ENCODE data around the gene ADAMTS13.
"Not testable (repeated sequence)": the region's sequence is repeated elsewhere in the genome, so short reads cannot be mapped to it uniquely, and the experiment has no call there.

ADAMTS13 gene

DNA sequence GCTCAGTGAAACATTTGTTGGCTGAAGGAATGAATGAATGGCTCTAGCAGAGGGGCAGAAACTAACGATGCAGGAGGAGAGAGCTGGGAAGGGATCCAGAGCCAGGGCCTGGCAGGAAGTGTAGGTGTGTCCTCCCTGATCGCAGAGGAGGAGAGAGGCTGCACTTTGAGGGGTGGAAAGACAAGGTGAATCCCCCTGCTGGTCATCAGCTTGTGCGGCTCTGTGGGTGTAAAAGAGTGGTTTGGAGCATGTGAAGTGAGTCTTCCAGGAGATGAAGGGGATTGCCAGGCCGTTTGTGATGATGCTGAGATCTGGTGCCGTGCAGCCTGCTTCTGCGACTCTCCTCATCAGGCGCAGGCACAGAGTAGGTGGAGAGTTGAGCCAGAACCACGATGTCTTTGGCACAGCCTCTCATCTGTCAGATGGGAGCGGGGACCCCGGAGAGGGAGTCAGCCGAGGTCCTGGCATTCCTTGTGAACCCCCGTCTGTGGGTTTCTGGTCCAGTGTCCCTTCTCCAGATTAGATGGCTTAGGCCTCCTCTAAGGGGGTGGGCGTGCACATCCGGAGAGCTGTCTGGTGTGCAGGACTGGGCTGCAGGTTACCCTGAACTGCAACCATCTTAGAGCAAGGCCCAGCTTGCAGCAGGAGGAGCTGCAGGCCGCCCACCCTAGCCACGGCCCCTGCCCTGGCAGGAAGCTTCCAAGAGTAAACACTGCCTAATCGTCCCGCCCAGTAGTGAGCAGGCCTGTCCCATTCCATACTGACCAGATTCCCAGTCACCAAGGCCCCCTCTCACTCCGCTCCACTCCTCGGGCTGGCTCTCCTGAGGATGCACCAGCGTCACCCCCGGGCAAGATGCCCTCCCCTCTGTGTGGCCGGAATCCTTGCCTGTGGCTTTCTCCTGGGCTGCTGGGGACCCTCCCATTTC lies at the start of gene ADAMTS13:
Gene ADAMTS13, plus strand, starts transcription at position 753 of the 928 bp plus-strand sequence. Its CDS starts 77 bp downstream, at position 830.
- peak in 1 of 2 experiments; percentile 8 for DNase-seq

DNA sequence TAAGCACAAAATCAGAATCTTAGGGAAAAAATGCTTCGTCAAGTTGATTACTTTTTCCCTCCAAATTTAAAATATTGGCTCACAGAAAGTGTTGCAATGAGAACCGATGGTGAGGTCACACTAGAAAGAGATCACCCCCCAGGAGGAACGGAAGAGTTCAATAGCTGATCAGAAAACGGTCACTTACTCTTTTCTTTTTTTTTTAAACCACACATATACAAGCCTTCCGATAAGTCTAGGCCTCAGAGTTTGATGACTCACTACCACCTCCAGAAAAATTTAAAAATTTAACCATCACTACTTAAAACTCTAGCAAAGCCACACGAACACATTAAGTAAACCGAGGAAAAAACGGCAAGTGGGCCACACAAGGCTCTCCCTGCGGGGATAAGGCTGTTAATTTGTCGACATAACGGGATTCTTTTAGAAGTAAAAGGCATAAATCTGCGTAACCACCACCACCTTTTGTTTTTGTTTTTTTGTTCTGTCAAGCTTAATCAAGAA lies 47.5 kb upstream of the ADAMTS13 start:
- DNase-seq = peak in 1 of 2 experiments; percentile 39

DNA sequence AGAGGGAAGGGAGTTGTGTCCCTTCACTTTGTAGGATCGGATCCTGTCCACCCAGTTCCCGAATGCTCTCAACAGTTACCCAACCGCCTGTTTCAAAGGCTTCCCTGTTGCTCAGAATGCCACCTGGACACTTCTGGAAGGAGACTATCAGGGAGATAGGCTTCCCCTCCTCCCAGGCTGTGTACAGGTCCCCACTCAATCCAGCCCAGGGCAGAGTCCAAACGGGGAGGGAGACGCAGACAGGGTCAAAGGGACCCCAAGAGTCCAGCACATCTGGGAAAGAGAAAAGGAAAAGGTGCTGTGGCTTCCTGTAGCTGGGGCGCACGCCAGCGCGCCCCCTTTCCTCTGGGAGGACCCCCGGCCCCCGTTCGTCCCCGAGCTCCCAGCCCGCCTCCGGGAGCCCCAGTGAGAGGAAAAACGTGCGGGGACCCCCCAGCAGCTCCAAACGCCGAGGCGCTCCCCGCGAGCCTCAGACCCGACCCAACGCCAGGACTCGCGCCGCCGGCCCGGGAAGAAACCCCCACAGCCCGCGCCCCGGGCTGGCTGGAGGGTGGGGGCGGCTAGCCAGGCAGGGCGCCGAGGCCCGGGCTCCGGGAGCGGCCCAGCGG lies 46.9 kb upstream of the ADAMTS13 start:
- peak; percentile 35 to 36 for DNase-seq

DNA sequence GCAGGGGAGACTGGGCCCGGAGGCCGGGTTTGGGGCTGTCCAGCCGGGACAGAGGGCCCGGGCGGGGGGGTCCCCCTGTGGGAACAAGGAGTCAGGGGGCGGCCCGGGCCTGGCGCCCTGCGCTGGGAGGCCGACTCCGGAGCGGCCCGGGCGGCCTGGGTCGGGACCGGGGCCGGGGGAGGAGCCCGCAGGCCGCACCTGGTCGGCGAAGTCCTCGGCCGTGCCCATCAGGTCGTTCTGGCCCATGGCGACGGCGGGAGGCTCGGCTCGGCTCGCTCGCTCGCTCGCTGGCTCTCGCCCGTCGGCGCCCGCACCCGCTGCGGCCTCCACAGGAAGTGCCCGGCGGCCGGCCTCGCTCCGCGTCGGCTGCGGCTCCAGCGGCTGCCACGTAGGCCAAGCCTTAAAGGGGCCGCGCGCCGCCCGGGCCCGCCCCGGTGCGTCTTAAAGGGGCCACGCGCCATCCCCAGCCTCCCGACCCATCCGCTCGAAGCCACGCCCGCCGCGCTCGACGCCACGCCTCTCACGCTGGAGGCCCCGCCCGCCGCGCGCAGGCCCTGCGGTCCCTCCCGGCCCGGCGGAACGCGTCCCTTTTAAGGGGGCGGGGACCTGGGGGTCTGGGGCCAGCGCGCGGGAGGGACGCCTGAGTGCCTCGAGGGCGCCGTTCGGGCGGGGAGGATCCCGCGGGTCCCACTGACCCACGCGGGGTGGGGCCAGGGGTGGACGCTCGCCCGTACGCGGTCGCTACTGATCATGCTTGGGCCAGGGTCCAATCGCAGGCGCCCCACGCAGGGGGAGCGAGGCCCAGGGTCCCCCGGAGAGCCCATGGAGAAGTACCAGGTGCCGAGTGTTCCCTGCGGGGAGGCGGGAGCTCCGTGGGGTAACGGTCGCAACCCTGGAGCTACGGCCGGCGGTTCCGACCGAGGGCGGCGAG lies 46.2 kb upstream of the ADAMTS13 start, which contains the start of the genes STKLD1 and SURF4:
Gene STKLD1, plus strand, starts transcription at position 643 of the 931 bp plus-strand sequence. Its CDS starts 108 bp downstream, at position 751.
Gene SURF4, minus strand, starts transcription at position 337 of the 931 bp plus-strand sequence. Its CDS starts 91 bp downstream, at position 246.
- DNase-seq = peak; percentile 86 to 91

DNA sequence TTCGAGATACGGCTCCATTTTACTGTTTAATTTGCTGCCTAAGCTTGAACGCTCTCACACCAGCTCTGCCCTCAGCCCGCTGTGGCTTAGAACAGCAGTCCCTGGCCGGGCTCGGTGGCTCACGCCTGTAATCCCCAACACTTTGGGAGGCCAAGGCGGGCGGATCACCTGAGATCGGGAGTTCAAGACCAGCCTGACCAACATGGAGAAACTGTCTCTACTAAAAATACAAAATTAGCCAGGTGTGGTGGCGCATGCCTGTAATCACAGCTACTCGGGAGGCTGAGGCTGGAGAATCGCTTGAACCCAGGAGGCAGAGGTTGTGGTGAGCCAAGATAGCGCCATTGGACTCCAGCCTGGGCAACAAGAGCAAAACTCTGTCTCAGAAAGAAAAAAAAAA lies 44.9 kb upstream of the ADAMTS13 start:
- DNase-seq = not testable (repeated sequence)

DNA sequence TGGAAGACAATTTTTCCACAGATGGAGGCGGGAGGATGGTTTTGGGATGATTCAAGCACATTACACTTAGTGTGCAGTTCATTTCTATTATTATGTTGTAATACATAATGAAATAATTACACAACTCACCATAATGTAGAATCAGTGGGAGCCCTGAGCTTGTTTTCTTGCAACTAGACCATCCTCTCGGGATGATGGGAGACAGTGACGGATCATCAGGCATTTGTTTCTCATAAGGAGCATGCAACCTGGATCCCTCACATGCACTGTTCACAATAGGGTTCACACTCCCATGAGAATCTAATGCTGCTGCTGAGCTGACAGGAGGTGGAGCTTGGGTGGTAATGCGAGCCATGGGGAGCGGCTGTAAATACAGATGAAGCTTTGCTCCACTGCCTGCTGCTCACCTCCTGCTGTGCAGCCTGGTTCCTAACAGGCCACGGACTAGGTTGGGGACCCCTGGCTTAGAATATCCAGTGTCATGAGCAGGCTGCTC lies 44.4 kb upstream of the ADAMTS13 start:
- peak; percentile 6 to 20 for DNase-seq

DNA sequence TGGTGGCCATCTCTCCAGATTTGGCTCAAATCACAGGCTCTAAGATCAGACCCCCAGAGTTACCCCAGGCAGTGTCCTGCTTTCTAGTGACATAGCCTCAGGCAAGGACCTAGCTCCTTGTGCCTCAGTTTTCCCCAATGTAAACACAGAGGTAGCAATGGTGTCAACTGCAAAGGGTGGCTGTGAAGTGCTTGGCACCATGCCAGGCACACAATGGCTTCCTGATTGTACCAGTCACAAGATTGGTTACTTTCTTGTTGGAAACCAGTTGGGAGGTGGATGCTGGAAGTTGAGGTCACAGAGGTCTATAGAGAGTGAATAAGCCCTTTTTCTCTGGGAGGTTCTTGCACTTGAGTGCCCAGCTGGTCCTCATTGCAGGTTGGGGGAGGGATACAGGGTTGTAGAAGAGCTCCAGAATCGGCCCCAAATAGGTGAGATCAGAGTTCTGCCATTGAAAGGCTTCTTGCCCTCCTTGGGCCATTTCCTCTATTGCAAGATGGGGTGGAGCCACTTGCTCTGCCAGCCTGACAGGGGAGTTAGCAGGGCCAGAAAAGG lies 43.7 kb upstream of the ADAMTS13 start:
- no peak for DNase-seq

DNA sequence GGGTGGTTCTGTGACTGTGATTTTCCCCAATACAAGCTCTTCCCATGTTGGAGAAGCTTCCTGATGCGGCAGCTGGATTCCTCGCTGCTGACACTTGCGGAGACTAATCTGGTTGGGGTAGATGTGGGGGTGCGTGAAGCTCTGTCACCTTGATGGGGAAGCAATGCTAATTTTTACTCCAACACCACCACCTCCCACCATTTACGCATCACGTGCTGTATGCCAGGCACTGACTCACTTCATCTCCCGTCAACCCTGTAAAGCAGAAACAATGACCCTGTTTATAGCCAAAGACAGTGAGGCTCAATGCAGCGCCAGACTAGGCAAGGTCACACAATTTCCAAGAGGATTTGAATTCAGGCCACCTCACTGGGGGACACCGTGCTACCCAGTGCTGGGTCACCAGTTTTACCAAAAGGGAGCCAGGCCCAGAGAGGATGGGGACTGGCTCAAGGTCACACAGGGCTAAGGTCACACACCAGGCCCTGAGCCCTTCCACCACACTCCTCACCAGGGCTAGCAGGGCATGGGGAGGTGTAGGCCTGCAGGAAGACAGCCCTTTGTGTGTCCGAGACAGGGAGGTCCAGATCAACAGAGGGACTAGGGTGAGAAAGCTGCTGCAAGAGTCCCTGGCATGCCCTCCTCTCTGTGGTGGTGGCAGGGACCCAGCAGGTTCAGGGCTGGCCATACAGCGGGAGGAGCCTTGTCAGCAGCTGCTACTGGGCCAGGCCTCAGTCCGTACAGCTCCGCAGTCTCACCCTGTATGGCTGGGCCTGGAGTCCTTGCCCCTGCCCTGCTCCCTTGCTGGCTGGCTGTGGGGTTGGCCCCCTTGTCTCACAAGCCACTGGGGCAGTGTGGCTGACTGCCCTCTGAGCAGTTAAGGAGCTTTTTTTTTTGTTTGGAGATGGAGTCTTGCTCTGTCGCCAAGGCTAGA lies 42.7 kb upstream of the ADAMTS13 start:
- DNase-seq = no peak

DNA sequence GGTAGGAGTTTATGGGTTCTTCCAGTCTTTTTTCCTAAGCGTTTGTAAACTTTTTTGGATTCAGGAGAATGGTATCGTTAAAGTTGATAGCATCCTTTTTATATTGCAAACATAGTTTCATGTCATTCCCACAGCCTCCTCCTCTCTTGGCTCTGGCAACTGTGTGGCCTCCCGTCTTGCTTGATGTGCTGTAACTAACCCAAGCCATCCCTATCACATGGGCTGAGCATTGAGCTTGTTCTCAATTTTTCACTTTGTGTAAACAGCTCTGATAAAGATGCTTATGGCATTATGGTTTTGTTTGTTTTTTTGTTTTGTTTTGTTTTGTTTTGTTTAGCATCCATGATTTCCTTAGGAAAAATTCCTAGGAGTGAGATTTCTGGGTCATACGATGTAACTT lies 41.4 kb upstream of the ADAMTS13 start:
- no peak for DNase-seq

DNA sequence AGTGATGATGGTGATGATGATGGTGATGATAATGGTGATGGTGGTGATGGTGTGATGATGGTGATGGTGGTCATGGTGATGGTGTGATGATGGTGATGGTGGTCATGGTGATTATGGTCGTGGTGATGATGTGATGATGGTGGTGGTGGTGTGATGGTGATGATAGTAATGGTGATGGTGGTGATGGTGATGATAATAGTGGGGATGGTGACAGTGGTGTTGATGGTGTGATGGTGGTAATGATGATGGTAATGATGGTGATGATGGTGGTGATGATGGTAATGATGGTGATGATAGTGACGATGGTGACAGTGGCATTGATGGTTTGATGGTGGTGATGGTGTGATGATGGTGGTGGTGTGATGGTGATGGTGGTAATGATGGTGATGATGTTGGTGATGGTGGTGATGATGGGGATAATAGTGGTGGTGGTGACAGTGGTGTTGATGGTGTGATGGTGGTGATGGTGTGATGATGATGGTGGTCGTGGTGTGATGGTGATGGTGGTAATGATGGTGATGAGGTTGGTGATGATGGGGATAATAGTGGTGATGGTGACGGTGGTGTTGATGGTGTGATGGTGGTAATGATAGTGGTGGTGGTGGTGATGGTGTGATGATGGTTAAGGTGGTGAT lies 39.5 kb upstream of the ADAMTS13 start:
- DNase-seq = no peak

DNA sequence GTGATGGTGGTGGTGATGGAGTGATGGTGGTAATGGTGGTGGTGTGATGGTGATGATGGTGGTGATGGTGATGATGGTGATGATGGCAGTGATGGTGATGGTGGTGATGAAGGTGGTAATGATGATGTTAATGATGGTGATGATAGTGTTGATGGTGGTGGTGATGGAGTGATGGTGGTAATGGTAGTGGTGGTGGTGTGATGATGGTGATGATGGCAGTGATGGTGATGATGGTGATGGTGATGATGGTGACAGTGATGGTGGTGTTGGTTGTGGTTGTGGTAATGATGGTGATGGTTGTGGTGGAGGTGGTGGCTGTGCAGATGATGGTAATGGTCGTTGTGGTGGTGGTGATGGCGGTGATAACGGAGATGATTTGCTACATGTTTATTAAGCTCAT lies 38.7 kb upstream of the ADAMTS13 start:
- DNase-seq = no peak

DNA sequence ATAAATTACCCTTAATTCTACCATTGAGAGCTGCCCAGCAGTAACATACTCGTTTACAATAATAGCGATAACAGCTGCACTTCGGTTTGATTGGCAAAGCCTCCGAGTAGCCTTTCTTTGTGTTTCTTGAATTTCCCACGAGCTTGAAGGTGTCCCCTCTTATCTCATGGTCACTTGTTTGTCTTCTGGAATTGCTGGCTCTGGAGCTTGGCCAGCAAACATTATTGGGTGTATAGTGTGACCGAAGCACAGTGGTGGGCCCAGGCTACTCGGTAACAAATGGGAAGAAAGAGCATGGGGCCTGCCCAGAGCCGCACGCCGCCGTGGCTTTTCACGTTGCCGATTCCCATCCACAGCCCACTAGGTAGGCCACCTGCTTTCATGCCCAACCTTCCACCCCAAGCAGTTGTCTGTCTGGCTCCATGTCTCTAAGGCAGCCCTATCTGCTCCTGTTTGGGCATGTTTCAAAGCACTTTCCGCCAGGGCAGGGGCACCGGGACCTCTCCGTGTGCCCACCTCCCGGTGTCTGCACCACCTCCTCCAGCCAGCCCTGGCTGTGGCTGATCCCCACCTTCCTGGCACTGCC lies 37.3 kb upstream of the ADAMTS13 start:
- DNase-seq = no peak

DNA sequence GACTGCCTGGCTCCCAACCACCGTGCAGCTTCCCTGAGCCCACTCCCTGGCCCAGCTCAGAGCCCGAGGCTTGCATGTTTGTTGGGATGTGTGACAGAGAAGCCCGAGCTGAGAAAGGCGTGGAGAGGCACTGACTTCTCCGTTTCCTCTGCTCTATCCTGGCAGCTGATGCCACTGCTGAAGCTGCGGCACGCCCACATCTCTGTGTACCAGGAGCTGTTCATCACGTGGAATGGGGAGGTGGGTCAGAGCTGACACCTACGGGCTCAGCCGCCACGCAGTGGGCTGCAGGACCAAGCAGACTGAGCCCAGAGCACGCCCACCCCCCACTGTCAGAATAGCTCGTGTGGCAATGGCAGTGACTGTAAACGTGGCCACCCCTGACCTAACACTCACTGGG lies 36.7 kb upstream of the ADAMTS13 start:
- DNase-seq = no peak

DNA sequence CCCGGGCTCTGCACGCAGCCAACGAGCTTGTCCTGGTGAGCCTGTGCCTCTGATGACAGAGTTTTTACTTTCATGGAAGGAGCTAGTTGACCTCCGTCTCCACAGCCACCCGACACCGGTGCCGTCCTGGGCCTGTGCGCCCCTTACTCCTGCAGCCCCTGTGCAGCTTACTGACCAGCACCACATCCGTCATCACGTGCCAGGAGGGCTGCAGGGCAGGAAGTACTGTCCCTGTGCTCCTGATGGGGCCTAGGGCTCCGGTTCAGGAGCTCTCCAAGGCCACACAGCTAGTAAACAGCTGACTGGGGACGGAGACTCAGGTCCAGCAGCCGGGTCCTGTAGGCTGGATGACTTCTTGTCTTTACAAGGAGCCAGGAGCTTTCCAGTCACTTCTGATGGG lies 35.8 kb upstream of the ADAMTS13 start:
- DNase-seq = no peak

DNA sequence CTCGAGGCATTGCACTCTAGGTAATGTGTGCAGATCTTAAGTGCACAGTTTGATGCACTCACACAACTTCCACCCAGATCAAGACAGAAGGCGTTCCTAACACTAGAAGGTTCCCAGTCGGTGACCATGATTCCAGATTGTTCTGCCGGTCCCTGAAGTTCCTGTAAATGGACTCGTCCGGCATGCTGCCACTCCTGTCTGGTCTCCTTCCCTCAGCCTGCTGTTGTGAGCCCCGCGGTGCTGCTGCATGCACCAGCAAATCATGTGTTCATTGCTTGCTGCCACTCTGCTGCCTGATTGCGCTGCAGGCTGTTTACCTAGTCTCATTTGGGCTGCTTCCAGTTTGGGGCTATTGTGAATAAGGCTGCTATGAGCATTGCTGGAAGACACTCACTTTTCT lies 34.5 kb upstream of the ADAMTS13 start:
- no peak for DNase-seq

DNA sequence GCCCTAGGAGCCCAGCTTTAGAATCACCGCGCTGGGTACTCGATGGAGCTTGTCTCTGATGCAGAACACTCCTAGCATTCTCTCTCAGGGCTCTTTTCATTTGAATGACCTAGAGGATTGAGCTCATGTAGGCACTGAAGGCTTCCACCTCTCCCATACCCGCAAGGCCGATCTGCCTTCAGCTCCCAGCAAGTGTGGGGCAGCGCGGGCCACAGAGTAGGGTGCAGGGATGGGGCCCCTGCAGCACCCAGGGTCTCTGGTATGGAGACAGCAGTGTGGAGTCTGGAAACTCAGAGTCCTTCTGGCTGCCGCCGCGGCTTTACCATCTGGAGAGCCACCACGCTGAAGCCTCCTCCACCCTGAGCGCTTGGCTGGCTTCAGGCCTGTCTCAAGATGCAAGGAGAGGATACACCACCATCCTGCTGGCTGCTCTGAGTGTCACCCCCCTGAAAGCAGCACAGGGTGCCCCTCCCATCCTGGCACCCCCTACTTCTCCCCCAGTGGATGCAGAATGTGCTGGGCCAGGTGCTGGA lies 33.1 kb upstream of the ADAMTS13 start:
- no peak for DNase-seq

DNA sequence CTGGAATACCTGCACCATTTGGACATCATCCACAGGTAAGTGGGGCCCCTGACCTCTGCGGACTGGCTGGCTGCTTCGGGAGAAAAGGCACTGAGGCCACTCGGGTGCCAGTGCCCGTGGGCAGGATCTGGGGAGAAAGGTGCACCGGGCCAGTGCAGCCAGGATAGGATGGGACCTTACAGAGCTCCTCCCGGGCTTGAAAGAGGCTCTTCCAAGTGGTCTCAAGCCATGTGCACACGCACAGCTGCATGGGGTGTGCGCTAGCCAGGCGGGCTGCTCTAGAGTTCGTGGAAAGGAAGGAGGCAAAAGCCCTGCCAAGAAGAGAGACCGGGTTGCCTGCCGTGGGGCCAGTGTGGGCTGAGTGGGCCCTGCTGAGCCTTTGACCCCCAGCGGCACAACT lies 32.6 kb upstream of the ADAMTS13 start:
- no peak for DNase-seq

DNA sequence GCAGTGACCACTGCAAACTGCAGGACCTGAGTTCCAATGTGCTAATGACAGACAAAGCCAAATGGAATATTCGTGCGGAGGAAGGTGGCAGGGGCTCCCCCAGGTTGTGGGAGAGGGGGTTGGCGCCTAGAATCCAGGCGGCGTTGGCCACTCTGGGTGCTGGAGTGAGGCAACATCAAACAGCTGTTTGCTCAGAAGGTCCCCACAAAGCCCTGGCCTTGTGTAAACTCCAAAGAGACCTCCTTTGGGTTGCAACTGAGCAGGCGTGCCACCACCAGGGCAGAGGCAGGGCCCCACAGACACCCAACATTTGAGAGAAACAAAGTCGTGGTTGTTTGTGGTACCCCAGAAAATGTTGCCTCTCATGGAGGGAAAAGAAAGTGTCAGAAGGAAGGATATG lies 31.5 kb upstream of the ADAMTS13 start:
- DNase-seq = no peak

DNA sequence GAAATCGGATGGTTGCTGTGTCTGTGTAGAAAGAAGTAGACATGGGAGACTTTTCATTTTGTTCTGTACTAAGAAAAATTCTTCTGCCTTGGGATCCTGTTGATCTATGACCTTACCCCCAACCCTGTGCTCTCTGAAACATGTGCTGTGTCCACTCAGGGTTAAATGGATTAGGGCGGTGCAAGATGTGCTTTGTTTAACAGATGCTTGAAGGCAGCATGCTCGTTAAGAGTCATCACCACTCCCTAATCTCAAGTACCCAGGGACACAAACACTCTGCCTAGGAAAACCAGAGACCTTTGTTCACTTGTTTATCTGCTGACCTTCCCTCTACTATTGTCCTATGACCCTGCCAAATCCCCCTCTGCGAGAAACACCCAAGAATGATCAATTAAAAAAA lies 30.7 kb upstream of the ADAMTS13 start:
- not testable (repeated sequence) for DNase-seq

DNA sequence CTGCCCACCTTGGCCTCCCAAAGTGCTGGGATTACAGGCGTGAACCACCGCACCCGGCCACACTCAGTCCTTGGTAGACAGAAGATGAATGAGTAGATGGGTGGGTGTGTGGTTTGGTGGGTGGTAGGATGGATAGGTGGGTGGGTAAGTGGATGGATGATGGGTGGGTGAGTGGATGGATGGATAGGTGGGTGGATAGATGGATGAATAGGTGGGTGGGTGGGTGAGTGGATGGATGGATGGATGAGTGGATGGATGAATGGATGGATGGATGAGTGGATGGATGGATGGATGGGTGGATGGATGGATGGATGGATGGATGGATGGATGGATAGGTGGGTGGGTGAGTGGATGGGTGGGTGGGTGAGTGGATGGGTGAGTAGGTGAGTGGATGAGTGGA lies 29.9 kb upstream of the ADAMTS13 start:
- DNase-seq = not testable (repeated sequence)
